ENCODE measurements around the gene ITIH4.

The ITIH4 gene

DNA sequence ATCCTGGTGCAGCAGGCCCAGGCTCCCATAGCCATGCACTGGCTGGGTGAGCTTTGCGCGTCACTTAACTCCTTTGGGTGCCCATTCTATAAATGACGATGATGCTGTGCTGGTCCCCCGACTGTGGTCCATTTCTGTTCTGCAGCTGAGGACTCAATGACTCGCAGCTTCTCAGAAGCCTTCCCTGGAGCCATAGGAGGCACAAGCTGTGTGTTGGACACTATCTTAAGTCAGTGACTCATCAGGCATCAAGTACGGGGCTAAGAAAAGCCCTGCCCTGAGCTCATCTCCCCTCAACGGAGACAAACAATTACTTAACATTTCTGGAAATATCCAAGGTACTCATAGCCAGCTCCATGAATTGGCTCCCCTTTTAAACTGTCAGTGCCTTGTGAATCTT is 18.1 kb upstream of the ITIH4 start:
- DNase-seq (ENCODE audit: low read depth): no peak

DNA sequence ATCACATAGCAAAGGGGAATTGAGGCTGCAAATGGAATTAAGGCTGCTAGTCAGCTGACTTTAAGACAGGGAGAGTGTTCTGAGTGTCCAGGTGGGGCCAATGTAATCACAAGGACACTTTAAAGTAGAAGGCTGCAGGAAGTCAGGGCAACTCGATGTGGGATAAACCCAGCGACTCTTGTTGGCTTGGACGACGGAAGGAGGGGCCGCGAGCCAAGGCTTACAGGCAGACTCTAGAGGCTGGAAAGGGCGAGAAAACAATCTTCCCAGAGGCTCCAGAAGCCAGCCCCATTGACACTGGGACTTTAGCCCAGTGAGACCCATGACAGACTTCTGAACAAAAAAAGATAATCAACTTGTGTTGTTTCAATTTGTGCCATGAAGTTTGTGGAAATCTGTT is 17.3 kb upstream of the ITIH4 start:
- DNase-seq (ENCODE audit: low read depth): no peak

DNA sequence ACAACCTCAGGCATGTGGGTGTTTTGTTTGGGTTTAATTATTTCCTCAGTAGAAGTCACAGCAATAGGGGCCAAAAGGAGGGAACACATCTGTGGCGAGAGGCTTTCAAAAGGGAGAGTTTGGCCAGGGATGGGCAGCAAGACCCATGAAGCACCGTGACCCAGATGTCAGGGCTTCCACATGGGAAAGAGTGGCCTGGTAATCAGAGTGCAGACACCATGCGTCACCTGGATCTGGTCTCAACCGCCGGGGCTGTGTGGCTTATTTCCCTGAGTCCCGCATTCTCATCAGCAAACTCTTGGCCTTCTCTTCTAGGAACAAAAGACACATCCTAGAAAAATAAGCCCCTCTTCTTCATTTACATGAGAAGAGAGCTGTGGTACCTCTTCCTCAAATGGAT is 16.8 kb upstream of the ITIH4 start:
- DNase-seq (ENCODE audit: low read depth): no peak

DNA sequence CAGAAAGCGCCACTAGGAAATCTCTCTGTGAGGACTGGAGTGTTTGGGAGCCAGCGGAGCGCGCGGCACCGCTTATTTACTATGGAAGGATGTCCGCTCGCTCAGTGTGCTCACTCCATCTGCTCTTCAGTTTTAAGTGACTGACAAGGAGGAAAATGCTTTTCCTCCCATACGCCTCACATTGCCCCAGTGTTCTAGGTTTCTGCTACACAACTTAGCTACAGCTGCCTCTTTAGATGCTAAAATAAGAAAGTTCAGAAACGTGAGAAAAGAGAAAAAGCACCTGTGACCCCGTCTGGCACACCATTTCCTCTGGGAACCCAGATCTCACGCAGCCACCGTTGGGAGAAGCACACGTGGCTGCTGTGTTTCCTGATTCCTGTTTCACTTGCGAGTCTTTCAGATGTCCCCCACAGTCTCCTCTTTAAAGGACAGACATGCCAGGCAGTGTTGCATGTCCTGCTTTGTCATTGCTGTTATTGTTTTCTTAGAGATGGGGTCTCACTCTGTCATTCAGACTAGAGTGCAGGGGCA is 16.0 kb upstream of the ITIH4 start:
- DNase-seq (ENCODE audit: low read depth): no peak

DNA sequence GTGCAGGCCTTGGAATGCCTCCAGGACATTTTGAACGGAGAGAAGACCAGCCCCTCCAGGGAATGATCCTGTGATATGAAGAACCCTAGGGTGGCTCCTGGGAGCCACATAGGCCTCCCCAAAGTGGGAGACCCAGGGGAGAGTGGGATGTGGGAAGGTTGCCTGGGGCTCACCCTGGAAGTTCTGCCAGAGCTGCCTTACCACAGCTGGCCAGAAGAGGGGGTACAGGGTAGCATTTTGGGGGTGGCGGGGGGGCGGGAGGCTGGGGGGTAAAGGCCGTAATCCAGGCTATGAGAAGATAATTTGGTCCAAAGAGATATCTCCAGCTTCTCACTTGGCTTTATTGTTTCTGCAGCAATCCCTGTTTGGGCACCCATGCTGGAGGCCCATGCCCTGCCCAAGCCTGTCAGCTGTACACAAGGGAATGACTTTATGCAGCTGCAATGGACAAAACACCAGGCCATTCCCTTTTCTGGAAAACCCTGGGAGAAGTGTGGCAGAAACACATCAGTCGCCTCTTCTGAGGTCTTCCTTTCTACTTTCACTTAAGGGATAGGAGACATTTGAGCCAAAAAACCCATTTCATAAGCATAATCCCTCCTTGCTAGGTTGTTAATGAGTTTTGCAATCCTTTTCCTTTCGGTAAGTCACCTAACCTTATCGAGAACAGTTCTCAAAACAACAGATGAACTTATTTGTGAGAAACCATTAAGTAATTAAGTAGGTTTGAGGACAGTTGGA is 15.4 kb upstream of the ITIH4 start:
- DNase-seq (ENCODE audit: low read depth): no peak

DNA sequence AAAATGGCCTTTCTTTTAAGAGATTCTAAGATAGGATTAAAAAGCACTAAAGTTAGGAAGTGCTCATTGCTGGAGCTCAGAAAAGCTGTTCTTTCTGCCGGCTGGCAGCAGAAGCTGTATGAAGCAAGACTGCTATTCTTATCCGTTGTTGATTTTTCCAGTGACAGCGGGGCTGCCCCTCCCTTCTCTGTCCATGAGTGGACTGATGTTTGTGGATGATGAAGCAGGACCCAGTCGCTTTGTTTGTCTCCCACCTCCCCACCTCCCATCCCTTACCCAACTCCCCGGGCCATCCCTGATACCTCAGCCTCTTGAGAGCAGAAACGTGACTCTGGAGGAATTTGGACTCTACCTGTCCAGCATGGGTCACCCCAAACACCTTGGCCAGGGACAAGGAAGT is 14.7 kb upstream of the ITIH4 start:
- no peak for DNase-seq (ENCODE audit: low read depth)

DNA sequence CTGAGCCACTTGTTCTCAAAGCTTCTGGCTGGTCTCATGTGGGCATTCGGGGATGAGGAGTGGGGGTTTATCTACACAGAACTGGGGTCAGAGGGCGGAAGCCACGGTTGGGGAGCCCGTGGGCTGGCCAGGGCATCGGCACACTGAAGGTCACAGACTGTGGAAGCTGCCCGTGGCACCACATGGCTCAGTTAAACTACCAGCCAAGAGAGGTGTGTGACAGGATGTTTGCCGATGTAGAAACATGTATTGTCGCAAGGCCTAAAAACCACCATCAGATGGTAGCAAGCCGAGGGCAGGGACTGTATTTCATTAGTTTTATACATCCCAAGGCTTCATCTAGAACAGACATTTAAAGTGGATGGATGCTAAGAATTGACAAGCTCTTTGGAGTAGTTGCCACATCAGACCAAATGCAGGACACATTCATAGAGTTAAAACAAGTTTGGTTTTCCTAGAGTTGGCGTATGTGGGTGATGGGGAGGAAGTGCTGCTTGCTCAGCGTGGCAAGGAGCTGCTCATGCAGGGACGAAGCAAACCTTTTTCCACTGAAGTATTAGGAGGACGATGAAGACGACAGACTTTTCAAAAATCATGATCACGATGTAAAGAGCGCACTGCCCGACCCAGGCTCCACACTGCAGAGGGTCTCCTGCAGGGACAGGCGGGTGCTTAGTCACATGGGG is 14.0 kb upstream of the ITIH4 start:
- no peak for DNase-seq (ENCODE audit: low read depth)

DNA sequence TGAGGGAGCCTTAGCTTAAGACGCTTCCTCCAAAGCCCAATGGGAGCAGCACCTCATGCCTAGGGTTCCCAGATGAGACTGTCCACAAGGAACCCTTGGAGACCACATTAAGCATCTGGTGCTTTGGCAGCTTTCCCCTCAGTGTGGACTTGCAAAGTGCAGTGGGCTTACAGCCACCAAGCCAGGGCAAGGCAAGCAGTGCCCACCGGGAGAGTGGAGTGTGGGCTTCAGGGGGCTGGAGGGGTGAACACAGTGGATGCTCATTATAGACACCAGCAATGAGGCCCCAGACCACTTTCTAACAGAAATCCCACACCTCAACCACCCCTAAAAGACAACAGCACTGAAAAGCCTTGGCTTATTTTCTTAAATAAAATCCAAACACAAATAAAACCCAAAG is 13.4 kb upstream of the ITIH4 start:
- no peak for DNase-seq (ENCODE audit: low read depth)

DNA sequence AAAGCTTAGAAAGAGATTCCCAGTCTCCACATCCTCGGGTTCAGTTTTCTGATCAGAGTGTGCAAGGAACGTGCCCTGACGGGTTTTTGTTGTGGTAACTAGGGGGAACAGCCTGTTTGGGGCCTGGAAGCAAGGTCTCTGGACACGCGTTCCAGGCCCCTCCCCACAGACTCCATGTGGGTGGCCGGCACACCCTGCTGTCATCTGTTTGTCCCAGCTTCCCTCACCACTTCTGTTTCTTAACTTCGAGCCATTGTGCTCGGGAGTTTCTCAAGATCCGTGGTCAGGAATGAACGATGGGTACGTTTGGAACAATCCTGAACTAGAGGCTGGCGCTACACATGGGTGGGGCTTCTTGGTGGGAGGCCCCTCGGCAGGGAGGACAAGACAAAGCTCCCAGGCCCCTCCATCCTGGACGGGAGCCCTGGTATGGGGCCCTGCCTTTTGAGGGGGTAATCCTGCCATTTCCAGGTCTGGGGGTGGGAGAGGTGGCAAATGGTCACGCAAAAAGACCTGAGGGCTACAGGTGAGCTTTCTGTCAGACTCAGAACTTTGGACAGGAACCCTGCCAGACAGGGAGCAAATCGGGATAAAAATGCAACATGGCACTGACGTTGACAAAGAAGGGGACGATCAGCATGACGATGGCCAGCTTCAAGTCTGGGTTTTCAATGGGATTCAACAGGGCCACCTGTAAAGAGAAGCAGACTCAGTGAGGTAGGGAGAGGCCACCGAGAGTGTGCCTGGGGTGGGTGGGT is 12.8 kb upstream of the ITIH4 start:
- no peak for DNase-seq (ENCODE audit: low read depth)

DNA sequence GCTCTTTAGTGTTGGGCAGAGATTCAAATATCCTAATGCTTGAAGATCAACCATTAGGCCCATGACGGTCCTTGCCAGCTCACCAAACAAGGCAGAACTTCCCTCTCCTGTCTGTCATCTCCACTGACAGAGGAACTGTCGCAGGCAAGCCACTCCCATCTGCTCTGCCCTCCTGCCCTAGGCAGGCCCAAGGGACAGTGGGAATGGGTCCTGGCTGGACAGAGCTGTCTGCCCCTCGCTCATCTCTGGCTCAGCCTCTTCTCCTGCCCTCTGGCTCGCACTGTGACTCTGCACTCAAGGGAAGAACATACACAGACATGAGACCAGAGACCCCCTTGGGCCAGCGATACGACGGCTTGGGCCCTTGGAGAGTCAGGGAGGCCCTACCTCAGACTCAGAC is 12.0 kb upstream of the ITIH4 start:
- DNase-seq (ENCODE audit: low read depth): no peak

DNA sequence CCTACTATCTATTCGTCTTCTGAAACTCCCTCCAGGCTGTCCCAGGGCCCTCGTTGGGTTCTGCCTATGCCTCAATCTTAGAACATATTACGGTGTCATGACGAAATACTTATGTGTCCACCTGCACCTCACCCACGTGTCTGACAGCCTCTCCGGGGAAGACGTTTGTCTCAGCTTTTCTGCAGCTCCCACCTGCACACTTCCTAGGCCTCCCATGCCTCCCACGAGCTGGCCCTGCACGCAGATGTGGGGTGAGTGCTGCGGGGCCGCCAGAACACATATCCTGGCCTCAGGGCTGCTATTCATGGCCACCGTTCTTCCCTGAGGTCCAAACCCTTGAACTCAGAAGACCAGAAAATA is 11.5 kb upstream of the ITIH4 start:
- no peak for DNase-seq (ENCODE audit: low read depth)

DNA sequence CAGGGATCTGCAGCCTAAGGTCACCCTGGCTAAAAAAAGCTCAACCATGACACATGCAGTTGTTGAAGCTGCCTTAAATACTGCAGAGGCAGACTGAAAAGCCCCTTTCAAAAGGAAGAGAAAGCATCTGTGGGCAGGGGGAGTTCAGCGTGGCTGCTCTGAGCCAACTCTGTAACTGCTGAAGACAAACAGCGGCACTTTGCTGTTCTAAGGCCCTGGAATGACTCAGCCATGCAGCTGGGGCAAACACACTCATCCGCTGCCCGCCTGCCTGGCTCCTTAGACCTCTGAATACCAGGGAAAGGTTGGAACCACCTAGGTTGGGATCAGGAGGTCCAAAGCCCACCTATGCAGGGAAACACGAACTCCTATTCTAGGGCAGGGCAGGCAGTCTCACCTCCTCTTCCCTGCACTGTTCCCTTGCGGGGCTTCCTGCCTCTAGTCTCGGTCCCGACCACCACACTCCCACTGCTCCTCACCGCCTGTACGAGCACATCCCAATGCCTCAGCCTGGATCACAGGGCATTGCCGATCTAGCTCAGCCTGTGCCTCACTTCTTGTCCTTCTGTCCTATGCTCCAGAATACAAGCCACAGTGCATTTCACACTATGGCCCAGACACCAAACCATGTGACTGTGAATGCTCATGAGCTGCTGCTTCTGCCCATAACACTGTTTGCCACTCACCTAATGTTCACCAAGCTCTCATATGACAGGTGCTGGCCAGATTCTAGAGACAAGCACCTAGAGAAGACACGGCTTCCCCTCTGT is 10.9 kb upstream of the ITIH4 start:
- DNase-seq (ENCODE audit: low read depth): no peak

DNA sequence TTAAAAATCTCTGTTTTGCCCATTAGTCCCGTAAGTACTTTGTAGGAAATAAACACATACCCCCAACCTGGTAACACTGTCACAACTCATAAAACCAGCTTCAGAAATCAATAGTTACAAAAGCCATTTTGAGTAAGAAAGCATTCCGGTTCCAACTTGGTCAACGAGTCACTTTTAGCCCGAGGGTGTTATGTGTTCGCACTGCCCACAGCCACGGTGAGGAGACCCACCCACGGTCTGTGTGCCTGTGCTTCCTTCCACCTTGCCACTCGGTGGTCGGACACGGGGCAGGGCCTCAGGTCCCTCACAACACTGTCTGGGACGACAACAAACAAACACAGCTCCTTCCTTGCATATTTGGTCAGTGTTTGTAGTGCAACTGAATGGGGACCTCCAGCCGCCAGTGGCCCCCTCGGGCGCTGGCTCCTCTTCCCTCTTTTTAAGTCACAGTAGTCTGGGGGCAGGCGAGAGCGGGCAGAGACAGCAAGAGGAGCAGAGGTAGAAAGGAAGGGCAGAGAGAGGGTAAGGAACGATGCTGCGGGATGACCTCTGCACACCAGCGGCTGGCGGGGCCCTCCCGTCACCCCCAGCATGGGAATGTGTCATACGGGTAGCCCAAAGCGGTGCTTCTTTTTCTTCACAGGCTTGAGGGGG is 9.5 kb upstream of the ITIH4 start:
- no peak for DNase-seq (ENCODE audit: low read depth)

DNA sequence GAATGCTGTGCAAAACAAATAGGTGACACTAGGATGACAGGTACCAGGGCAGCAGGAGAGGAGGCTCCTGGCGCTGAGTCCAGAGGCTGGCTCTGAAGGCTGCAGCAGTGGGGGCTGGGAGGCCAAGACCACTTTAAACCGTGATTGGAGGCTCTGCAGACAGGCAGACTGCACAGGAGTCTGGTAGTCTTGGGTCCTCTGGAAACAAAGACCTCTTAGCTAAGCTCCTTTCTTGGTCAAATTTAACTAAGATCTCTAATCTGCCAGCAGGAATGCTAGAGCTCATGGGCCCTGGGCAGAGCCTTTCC is 8.8 kb upstream of the ITIH4 start:
- DNase-seq (ENCODE audit: low read depth): no peak

DNA sequence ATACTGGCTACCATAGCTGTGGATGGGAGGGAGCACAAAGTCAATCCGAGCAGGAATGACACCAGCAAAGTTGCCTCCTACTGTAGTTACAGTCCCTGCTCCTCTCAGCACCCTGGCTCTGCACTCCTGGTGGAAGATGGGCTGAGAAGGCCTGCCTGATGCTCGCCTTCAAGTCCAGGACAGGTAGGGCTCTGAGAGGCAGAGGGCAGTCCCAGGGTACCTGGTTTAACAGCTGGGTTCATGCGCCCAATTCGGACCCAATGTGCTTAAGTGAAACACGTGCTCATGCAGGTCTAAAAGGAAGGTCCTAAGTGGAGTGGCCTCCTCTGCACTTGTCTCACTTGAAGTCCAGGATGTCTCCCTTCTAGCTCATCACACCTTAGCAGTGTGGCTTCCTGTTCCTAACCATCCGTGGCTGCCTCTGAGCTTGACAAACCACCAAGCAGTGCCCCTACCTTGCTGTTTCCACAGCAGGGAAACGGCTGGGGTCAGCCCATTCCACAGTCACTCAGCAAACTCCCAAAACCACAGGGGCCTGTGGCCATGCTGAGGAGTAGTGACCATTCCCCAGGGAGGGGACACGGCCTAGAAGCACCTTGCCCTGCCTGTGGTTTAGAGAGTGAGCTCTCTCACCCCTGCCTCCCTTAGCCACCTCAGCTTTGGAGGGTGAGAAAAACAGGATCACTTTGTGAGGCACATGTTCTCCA is 8.2 kb upstream of the ITIH4 start:
- DNase-seq (ENCODE audit: low read depth): no peak

DNA sequence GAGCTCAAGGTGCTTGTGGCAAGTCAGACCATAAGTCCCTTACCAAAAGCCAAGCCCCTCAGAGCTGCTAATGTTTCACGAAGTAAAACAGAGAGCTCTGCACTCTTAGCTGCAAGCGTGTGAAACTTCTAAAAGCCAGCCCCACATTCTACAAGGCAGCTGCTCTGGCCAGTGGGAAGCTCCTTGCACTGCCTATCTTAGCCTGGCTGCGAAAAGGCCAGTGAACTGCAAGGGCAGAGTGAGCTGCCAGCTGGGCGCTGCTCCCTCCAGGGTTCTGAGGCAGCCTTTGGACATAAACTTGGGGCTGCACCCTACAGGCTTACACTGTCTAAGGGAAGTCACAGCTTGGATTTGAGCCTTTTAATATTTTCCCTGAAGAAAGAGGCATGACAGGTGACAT is 6.5 kb upstream of the ITIH4 start:
- no peak for DNase-seq (ENCODE audit: low read depth)

DNA sequence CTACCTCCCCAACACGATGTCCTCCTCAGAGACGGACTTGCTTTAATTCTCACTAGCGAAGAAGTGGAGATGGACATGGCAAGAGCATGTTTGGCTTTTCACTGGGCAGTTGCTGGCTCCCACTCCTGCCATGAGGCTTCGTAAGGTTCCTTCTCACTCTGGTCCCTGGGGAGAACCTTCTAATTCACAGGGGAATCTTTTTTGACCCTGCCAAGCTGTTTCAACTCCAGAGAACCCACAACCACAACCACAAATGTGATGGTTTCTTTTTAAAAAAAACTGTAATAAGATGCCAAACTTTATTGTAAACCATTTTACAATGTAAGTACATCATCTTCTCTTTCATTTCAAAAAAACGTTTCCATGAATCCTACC is 6.0 kb upstream of the ITIH4 start:
- DNase-seq (ENCODE audit: low read depth): no peak

DNA sequence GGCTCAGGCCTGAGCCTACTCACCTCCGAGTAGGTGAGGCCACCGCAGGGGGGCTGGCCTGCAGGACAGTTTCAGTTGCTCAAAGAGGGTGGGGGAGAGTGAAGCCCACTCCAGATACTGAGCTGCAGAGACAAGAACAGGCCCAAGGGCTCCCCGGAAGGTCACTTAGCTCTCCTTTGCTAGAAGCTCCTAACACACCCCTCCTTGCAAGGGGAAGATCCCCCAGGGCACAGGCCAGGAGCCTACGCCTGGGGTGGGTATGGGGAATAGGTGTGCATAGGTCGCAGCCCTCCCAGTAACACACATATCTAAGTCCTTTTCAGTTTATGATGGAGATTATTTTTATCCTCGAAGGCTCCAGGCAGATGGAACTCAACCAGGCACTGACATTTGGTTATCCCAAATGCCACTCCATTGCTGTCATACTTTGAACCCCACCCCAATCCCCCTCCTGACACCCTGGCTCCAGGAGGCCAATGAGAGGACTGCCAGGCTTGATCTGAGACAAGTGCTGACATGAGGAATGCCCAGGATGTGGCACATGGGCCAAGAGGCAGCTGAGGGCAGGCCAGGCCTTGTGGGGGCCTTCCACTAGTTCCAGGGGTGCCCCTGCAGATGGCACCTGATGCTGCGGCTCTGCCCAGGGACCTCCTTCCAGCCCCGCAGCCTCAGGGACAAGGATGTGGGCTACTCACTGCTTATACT is 5.4 kb upstream of the ITIH4 start:
- no peak for DNase-seq (ENCODE audit: low read depth)

DNA sequence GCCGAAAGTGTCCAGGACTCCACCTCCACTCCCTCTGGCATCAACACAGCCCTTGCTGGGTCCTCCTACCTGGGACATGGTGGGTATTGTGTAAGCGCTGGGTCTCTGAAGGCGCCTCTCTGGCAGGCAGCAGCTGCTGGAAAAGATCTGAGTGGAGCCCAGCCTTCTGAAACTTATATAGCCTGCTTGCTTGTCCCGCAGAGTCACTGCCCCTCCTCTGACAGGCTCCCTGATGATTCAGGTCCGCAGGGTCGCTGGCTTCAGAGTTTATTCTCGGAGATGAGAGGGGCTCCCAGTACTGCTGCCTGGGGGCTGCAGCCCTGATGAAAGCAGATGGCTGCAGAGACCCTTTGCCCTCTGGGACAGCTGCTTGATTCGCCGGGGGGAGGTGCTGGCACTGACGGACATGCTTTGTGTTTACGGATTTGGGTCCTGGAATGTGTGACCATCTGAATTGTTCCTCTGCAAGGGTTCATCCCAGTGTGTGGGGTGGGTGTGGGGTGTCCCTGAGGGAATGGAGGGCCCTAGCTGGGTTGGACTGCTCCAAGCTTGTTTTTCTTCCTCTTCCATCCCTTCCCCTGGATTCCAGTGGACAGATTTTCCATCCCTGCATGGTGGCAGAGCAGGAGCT is 4.5 kb upstream of the ITIH4 start, which contains the start of gene MUSTN1:
Gene MUSTN1, minus strand, starts transcription at position 149 of the 631 bp plus-strand sequence. Its CDS starts 71 bp downstream, at position 78.
- no peak for DNase-seq (ENCODE audit: low read depth)

DNA sequence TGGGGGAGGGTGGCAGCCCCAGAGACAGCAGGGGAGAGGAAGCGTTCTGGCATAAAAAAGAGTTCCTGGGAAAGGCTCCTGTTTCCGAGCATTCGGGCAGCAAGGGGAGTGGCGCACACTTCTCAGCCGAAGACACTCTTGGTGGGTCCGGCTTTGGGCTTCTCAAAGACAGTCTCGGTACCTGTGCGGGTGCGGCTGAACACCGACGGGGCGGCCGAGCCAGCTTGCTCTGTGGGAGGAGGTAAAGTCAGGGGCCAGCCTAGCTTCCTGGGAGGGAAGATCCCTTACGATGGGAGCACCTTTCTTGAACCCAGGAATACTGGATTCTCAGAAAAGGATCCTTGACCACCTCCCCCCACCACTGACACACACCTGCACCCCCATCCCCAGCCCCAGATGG is 2.7 kb upstream of the ITIH4 start:
- DNase-seq (ENCODE audit: low read depth): no peak

Data from stimulated activated CD8-positive, alpha-beta memory T cell treated with anti-CD3 and anti-CD28 coated beads, Interleukin-15, amount 100 ng/mL, for 24 hours (primary cell).